Neural cell (in vitro differentiated cells): ENCODE measurements around the gene AUNIP. TPM values are rescaled to one million over a fixed set of nuclear protein-coding genes. Genes with fewer than 3 reads are reported as not detected.

Experiments used
- H2AFZ ChIP-seq: fragments of 200-600, 300-800 bp; sonication (generic), shearing (Covaris generic); 2 replicates; pipeline ENCODE4 v1.6.0; 2014; ENCODE audit warnings: low read depth, mild to moderate bottlenecking, antibody characterized with exemption, low read length, moderate library complexity
- H3F3A ChIP-seq: fragments of 200-600 bp; shearing (Covaris generic); 2 replicates; pipeline ENCODE4 v1.6.1; 2016; ENCODE audit warnings: mild to moderate bottlenecking, moderate library complexity, mixed read lengths, antibody characterized with exemption, low read length; ENCODE audit not compliant: insufficient read depth, poor library complexity, severe bottlenecking
- H3K27ac ChIP-seq: fragments of 200-600, 300-800 bp; sonication (generic), shearing (Covaris generic); 2 replicates; pipeline ENCODE4 v1.5.1; 2014; ENCODE audit warnings: mild to moderate bottlenecking, low read length, moderate library complexity
- H3K27me3 ChIP-seq: fragments of 300-800, 200-600 bp; sonication (generic), shearing (Covaris generic); 2 replicates; pipeline ENCODE4 v1.6.0; 2014; ENCODE audit warnings: mild to moderate bottlenecking, low read depth, low read length, moderate library complexity; ENCODE audit not compliant: insufficient read depth
- H3K36me3 ChIP-seq: fragments of 300-800, 200-600 bp; sonication (generic), shearing (Covaris generic); 2 replicates; pipeline ENCODE4 v1.5.1; 2014; ENCODE audit warnings: mild to moderate bottlenecking, antibody characterized with exemption, low read length, moderate library complexity; ENCODE audit not compliant: insufficient read depth
- H3K4me2 ChIP-seq: fragments of 300-800, 200-600 bp; sonication (generic), shearing (Covaris generic); 2 replicates; pipeline ENCODE4 v1.6.0; 2014; ENCODE audit warnings: mild to moderate bottlenecking, low read length
- H3K4me3 ChIP-seq: fragments of 300-800, 200-600 bp; sonication (generic), shearing (Covaris generic); 2 replicates; pipeline ENCODE4 v1.5.1; 2014; ENCODE audit warnings: mild to moderate bottlenecking, low read length, moderate library complexity
- H3K79me2 ChIP-seq: fragments of 200-600 bp; shearing (Covaris generic); replicated peaks from 2 replicates; pipeline ENCODE4 v1.6.0; 2014; ENCODE audit warnings: mild to moderate bottlenecking, low read length, moderate library complexity; ENCODE audit not compliant: insufficient read depth
- H3K9ac ChIP-seq: fragments of 300-800, 200-600 bp; sonication (generic), shearing (Covaris generic); 2 replicates; pipeline ENCODE4 v1.6.1; 2016; ENCODE audit warnings: mild to moderate bottlenecking, low read length, mixed read lengths
- H3K9me2 ChIP-seq: fragments of 200-600 bp; shearing (Covaris generic); 2 replicates; pipeline ENCODE4 v1.6.1; 2016; ENCODE audit warnings: mild to moderate bottlenecking, low read length, mixed read lengths; ENCODE audit not compliant: insufficient read depth
- H3K9me3 ChIP-seq: fragments of 200-600, 300-800 bp; sonication (generic), shearing (Covaris generic); 2 replicates; pipeline ENCODE4 v1.6.1; 2016; ENCODE audit warnings: mild to moderate bottlenecking, mixed run types, low read length, moderate library complexity, mixed read lengths
- H4K20me1 ChIP-seq: fragments of 200-600 bp; shearing (Covaris generic); 2 replicates; pipeline ENCODE4 v1.6.1; 2016; ENCODE audit warnings: mild to moderate bottlenecking, mixed run types; ENCODE audit not compliant: insufficient read depth
- EP300 ChIP-seq: fragments of 450-650 bp; conservative IDR thresholded peaks from 2 replicates; pipeline ENCODE4 v1.6.1; 2014; ENCODE audit warnings: antibody characterized with exemption, mild to moderate bottlenecking, moderate library complexity; ENCODE audit not compliant: poor library complexity, severe bottlenecking
- EZH2 ChIP-seq: fragments of 200-600, 300-800 bp; shearing (Covaris generic), sonication (generic); IDR thresholded peaks from 2 replicates; pipeline ENCODE4 v1.6.1; 2014; ENCODE audit warnings: antibody characterized with exemption, low read length, borderline replicate concordance, mild to moderate bottlenecking; ENCODE audit not compliant: insufficient read depth, poor library complexity, severe bottlenecking
- MXI1 ChIP-seq: fragments of 450-650 bp; conservative IDR thresholded peaks from 2 replicates; pipeline ENCODE4 v1.6.1; 2014; ENCODE audit warnings: antibody characterized with exemption, mild to moderate bottlenecking; ENCODE audit not compliant: poor library complexity, severe bottlenecking
- RAD21 ChIP-seq: fragments of 450-650 bp; conservative IDR thresholded peaks from 2 replicates; pipeline ENCODE4 v1.6.1; 2014; ENCODE audit warnings: antibody characterized with exemption, mild to moderate bottlenecking, moderate library complexity
- SMC3 ChIP-seq: fragments of 450-650 bp; conservative IDR thresholded peaks from 2 replicates; pipeline ENCODE4 v1.6.1; 2014; ENCODE audit warnings: antibody characterized with exemption, mild to moderate bottlenecking, moderate library complexity; ENCODE audit not compliant: poor library complexity
- TAF1 ChIP-seq: IDR thresholded peaks from 2 replicates; pipeline ENCODE4 v1.6.1; 2012; ENCODE audit warnings: low read depth
- polyA plus RNA-seq: library from polyadenylated mRNA; depleted of rRNA; stranded (reverse); fragments of >200 nt; gene quantifications from 2 replicates; pipeline ENCODE4 v1.2.3, GENCODE V29; 2014
- TF ChIP-seq, protein P1 (sequence below): fragments of 450-650 bp; IDR thresholded peaks from 2 replicates; pipeline ENCODE4 v1.5.1; 2014; ENCODE audit warnings: antibody characterized with exemption, mild to moderate bottlenecking, moderate library complexity; ENCODE audit not compliant: poor library complexity, severe bottlenecking
- TF ChIP-seq, protein P2 (sequence below): IDR thresholded peaks from 2 replicates; pipeline ENCODE4 v1.6.1; 2012; ENCODE audit warnings: borderline replicate concordance

The AUNIP gene
- polyA plus RNA-seq, 1 donor from 2014 or later = 0.48 TPM

GRCh38 chr1:25866288-25866687, 7.0 kb upstream of the AUNIP start (continued):
- TF ChIP-seq, protein P1, sequence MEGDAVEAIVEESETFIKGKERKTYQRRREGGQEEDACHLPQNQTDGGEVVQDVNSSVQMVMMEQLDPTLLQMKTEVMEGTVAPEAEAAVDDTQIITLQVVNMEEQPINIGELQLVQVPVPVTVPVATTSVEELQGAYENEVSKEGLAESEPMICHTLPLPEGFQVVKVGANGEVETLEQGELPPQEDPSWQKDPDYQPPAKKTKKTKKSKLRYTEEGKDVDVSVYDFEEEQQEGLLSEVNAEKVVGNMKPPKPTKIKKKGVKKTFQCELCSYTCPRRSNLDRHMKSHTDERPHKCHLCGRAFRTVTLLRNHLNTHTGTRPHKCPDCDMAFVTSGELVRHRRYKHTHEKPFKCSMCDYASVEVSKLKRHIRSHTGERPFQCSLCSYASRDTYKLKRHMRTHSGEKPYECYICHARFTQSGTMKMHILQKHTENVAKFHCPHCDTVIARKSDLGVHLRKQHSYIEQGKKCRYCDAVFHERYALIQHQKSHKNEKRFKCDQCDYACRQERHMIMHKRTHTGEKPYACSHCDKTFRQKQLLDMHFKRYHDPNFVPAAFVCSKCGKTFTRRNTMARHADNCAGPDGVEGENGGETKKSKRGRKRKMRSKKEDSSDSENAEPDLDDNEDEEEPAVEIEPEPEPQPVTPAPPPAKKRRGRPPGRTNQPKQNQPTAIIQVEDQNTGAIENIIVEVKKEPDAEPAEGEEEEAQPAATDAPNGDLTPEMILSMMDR = no peak

- H3K9me3 ChIP-seq = no peaks in the 10 kb centered on the region
- no peaks in the 10 kb centered on the region for H3K9me2 ChIP-seq
- no peak overlapping the region for H3K4me3 ChIP-seq
- TF ChIP-seq EZH2 (no peak), RAD21 (no peak)
- TF ChIP-seq, protein P1 = no peak
- no peak overlapping the region for H3K4me2 ChIP-seq
- H3K79me2 ChIP-seq = no peaks in the 10 kb centered on the region
- no peaks in the 10 kb centered on the region for H4K20me1 ChIP-seq
- H3K27me3 ChIP-seq = no peaks in the 10 kb centered on the region
- H3K36me3 ChIP-seq = peaks cover 5% of the 10 kb centered on the region
- no peak overlapping the region for H3K9ac ChIP-seq
- no peak overlapping the region for H3K27ac ChIP-seq
- no peak overlapping the region for H2AFZ ChIP-seq
- no peaks in the 10 kb centered on the region for H3F3A ChIP-seq
These were observed 5.2 kb upstream of the AUNIP start for GRCh38 chr1:25864434-25864833.

DNA sequence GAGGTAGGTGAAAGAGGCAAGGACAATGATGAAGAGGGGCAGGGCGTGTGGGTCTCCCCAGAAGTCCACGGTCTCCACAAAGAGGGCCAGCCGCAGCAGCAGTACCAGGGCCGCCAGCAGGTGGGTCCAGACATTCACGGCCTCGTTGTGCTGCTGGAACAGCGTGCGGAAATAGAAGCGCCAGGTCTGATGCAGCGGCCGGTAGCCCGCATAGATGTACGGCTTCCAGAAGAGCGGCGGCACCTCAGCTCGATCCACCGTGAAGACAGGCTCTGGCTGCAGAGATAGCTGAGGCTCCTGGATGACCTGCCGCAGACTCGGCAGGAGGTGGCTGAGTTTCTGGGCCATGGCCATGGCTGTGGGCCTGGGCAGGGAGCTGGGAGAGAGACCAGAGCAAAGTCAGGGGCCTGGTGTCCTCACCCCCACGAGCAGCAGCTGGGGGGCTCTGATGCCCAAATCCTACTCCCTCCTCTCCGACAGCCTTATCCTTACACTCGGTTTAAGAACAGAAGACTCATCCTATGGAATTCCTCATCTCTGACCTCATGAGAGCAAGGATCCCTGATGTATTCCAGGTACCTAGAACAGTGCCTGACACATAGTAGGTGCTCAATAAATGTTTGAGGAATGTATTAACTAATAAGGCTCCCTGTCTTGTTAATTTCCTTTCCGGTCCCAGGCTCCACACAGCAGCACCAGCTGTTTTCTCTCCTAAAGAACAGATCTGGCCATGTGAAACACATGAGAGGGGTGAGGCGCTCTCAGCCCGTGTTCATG, 4.4 kb upstream of the AUNIP start:
- peaks cover 5% of the 10 kb centered on the region for H3K27me3 ChIP-seq
- H3K9me2 ChIP-seq = no peaks in the 10 kb centered on the region
- H3K9ac ChIP-seq = no peak overlapping the region
- no peak overlapping the region for H2AFZ ChIP-seq
- H3K36me3 ChIP-seq = peaks cover 5% of the 10 kb centered on the region
- H3K9me3 ChIP-seq = no peaks in the 10 kb centered on the region
- H3K27ac ChIP-seq = no peak overlapping the region
- H3F3A ChIP-seq = no peaks in the 10 kb centered on the region
- H4K20me1 ChIP-seq = no peaks in the 10 kb centered on the region
- H3K79me2 ChIP-seq = no peaks in the 10 kb centered on the region
- TF ChIP-seq EZH2 = no peak
- no peak for TF ChIP-seq TAF1
- no peak for TF ChIP-seq SMC3
- no peak for TF ChIP-seq EP300
- TF ChIP-seq, protein P2, sequence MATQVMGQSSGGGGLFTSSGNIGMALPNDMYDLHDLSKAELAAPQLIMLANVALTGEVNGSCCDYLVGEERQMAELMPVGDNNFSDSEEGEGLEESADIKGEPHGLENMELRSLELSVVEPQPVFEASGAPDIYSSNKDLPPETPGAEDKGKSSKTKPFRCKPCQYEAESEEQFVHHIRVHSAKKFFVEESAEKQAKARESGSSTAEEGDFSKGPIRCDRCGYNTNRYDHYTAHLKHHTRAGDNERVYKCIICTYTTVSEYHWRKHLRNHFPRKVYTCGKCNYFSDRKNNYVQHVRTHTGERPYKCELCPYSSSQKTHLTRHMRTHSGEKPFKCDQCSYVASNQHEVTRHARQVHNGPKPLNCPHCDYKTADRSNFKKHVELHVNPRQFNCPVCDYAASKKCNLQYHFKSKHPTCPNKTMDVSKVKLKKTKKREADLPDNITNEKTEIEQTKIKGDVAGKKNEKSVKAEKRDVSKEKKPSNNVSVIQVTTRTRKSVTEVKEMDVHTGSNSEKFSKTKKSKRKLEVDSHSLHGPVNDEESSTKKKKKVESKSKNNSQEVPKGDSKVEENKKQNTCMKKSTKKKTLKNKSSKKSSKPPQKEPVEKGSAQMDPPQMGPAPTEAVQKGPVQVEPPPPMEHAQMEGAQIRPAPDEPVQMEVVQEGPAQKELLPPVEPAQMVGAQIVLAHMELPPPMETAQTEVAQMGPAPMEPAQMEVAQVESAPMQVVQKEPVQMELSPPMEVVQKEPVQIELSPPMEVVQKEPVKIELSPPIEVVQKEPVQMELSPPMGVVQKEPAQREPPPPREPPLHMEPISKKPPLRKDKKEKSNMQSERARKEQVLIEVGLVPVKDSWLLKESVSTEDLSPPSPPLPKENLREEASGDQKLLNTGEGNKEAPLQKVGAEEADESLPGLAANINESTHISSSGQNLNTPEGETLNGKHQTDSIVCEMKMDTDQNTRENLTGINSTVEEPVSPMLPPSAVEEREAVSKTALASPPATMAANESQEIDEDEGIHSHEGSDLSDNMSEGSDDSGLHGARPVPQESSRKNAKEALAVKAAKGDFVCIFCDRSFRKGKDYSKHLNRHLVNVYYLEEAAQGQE = no peak
- TF ChIP-seq RAD21 = no peak
- TF ChIP-seq, protein P1 = no peak
- no peak for TF ChIP-seq MXI1
- H3K4me3 ChIP-seq = no peak overlapping the region
- H3K4me2 ChIP-seq = no peak overlapping the region
